Subcutaneous abdominal adipose tissue (tissue), 5 donors: ENCODE measurements around the gene WTIP.
"Not testable (repeated sequence)": the region's sequence is repeated elsewhere in the genome, so short reads cannot be mapped to it uniquely, and the experiment has no call there.

Experiments used
- H3K27ac ChIP-seq: one replicate; pipeline ENCODE4 v1.7.0; 2013; ENCODE audit warnings: low read depth, mild to moderate bottlenecking, inconsistent platforms, low read length, moderate library complexity
- H3K27me3 ChIP-seq, 5 donors: one replicate each; pipeline ENCODE4 v1.7.0; 2013; ENCODE audit warnings: low read length in 5 of 5, inconsistent platforms in 1 of 5; ENCODE audit not compliant: control insufficient read depth in 5 of 5, insufficient read depth in 4 of 5
- H3K36me3 ChIP-seq, 5 donors: one replicate each; pipeline ENCODE4 v1.7.0; 2013; ENCODE audit warnings: low read length in 5 of 5; ENCODE audit not compliant: control insufficient read depth in 5 of 5, insufficient read depth in 5 of 5
- H3K4me1 ChIP-seq, 5 donors: one replicate each; pipeline ENCODE4 v1.7.0; 2013; ENCODE audit warnings: low read length in 5 of 5, mild to moderate bottlenecking in 3 of 5, moderate library complexity in 1 of 5; ENCODE audit not compliant: control insufficient read depth in 5 of 5, insufficient read depth in 5 of 5
- H3K4me3 ChIP-seq, 5 donors: one replicate each; pipeline ENCODE4 v1.7.0; 2013; ENCODE audit warnings: low read length in 5 of 5, low read depth in 1 of 5
- H3K9ac ChIP-seq, 5 donors: one replicate each; pipeline ENCODE4 v1.7.0; 2013; ENCODE audit warnings: low read length in 5 of 5, mild to moderate bottlenecking in 4 of 5, moderate library complexity in 3 of 5
- H3K9me3 ChIP-seq, 5 donors: one replicate each; pipeline ENCODE4 v1.7.0; 2013; ENCODE audit warnings: low read length in 5 of 5; ENCODE audit not compliant: control insufficient read depth in 5 of 5
- donor health status: healthy.
- donor health status: healthy.
- donor health status: healthy.
- donor health status: healthy.
- donor health status: healthy.

The WTIP gene

DNA sequence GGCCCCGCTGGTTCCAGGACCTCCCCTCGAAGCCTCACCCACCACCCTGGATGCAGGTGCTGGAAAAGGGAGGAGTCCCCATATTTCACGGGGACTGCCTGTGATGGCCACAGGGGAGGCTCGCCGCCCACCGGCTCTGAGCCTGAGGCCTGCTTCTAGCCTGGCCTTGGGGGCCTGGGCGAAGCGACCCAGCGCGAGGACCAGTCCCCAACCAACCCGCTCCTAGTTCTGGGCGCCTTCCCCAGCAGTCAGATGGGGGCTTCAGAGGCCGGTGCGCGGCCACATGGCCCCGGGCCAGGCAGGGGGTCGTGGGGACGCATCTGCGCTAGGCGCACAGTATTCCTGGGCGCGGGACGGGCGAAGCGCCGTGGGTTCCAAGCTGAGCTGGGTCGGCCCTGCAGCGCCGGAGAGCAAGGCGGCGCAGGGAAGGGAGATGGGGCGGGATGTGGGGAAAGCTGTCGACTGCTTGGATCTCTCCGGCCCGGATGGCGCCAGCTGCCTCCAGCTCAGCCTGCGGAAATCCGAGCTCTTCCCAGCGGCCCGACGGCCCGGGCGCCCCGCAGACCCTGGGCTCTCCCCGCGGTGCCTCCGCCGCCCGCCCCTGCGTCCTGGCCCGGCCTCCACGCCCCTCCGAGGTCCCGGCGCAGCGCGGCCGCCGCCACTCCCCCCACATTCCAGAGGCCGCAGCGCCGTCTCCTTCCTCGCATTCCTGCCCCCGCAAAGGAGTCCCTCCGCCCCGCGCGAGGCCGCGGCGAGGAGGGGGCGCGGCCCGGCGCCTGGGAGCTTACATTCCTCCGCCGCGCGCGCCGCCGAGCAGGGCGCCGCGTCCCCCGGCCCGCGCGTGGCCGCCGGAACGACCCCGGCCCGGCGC lies at the start of gene WTIP:
Gene WTIP, plus strand, starts transcription at position 788 of the 871 bp plus-strand sequence. CDS start 217 bp downstream, outside the sequence.
- H3K4me3 ChIP-seq: peak within 1 kb of the TSS in 4 of 5 donors; percentile 73 to 80 (median 78)
- H3K27ac ChIP-seq: peak within 1 kb of the TSS; percentile 69
- H3K4me1 ChIP-seq: peaks cover 0 to 36% (median 27%) of the 10 kb centered on the region in 5 donors
- H3K9me3 ChIP-seq: no peaks in the 10 kb centered on the region
- no peaks in the 10 kb centered on the region for H3K36me3 ChIP-seq
- peak within 1 kb of the TSS in 4 of 5 donors; percentile 32 to 77 (median 70) for H3K9ac ChIP-seq
- no peaks in the 10 kb centered on the region for H3K27me3 ChIP-seq

- Histone ChIP-seq H3K4me1 (peaks cover 12 to 69% (median 53%) of the 10 kb centered on the region in 5 donors), H3K9ac (peak overlapping the region in 3 of 5 donors; percentile 47 to 95 (median 70)), H3K36me3 (peaks cover 5 to 40% (median 22%) of the 10 kb centered on the region in 5 donors), H3K9me3 (no peaks in the 10 kb centered on the region), H3K4me3 (peak overlapping the region in 1 of 5 donors; percentile 8), H3K27me3 (peaks cover 0 to 3% (median 0%) of the 10 kb centered on the region in 5 donors), H3K27ac (peak overlapping the region; percentile 97)
Measured at GRCh38 chr19:34432797-34433196, 48.8 kb upstream of the WTIP start.

DNA sequence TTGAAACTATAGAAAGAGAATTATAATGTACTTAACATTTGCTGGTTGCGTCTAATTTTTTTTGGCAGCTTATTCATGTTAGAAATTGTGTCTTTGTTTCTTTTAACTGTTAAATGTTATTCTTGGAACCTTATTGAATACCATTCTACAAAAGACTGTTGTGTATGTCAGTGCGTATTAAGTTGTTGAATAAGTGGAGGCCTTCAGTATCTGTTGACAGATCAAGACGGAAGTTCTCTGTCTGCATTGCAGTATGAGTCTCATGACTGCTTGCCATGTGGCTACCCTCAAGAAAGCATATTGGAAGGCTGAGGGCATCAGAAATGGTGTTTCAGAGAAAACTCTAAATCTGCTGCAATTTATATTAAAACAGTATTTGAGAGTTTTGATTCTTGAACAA lies 44.8 kb upstream of the WTIP start:
- H3K4me3 ChIP-seq: no peak overlapping the region
- no peak overlapping the region for H3K27ac ChIP-seq
- H3K9ac ChIP-seq: no peak overlapping the region
- H3K27me3 ChIP-seq: peaks cover 0 to 3% (median 0%) of the 10 kb centered on the region in 5 donors
- H3K36me3 ChIP-seq: peaks cover 9 to 68% (median 40%) of the 10 kb centered on the region in 5 donors
- H3K4me1 ChIP-seq: peaks cover 4 to 38% (median 28%) of the 10 kb centered on the region in 5 donors
- no peaks in the 10 kb centered on the region for H3K9me3 ChIP-seq

DNA sequence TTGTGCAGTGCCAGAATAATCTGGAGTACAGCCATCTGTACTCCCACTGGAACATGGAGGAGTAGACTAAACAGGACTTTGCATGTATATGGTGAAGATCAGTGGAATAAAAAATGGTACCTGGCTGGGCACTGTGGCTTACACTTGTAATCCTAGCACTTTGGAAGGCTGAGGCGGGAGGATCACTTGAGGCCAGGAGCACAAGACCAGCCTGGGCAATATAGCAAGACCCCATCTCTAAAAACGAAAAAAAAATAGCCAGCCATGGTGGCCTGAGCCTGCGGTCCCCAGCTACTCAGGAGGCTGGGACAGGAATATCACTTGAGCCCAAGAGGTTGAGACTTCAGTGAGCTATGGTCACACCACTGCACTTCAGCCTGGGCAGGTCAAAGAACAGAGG lies 33.4 kb upstream of the WTIP start:
- Histone ChIP-seq H3K27me3 (no peaks in the 10 kb centered on the region), H3K4me3 (no peak overlapping the region), H3K36me3 (peaks cover 53 to 92% (median 83%) of the 10 kb centered on the region in 5 donors), H3K4me1 (peaks cover 0 to 8% (median 0%) of the 10 kb centered on the region in 5 donors), H3K27ac (no peak overlapping the region), H3K9ac (no peak overlapping the region), H3K9me3 (no peaks in the 10 kb centered on the region)

DNA sequence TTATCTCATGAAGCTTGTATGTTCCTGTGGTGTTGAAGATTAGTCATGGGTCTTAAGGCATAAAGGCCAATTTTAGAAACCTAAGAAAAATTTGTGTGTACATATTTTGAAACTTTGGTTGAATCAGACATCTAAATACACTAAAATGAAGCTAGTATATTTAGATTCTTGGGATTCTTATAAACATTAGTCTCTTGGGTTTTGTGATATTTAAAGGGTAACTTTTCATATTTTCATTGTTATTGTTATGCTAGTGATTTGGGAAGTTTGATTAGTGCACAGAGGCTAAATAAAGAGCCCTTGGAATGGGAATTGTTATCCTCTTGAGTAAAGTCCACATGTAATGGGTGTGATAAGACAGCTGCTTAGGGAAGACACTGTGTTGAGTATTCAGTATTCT lies 28.8 kb upstream of the WTIP start:
- Histone ChIP-seq H3K27me3 (no peaks in the 10 kb centered on the region), H3K4me1 (peaks cover 0 to 9% (median 0%) of the 10 kb centered on the region in 5 donors), H3K36me3 (peaks cover 52 to 86% (median 75%) of the 10 kb centered on the region in 5 donors), H3K9me3 (no peaks in the 10 kb centered on the region), H3K4me3 (no peak overlapping the region), H3K9ac (peak overlapping the region in 1 of 5 donors; percentile 24), H3K27ac (no peak overlapping the region)

DNA sequence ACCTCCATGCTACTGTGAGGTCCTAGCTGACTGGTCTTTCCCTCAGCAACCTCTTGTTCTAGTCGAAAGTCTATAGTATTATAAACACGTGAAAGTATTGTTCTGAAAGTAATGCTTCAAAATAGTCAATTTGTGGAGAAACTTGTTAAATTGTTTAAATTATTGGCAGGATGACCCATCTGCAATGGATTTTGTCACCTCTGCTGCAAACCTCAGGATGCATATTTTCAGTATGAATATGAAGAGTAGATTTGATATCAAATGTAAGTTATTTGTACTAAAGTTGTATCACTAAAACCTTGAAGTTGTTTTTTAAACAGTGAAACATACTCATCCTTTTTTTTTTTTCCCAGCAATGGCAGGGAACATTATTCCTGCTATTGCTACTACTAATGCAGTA lies 27.5 kb upstream of the WTIP start:
- Histone ChIP-seq H3K9me3 (no peaks in the 10 kb centered on the region), H3K4me1 (peaks cover 0 to 5% (median 0%) of the 10 kb centered on the region in 5 donors), H3K27ac (no peak overlapping the region), H3K4me3 (no peak overlapping the region), H3K36me3 (peaks cover 53 to 84% (median 73%) of the 10 kb centered on the region in 5 donors), H3K9ac (no peak overlapping the region), H3K27me3 (no peaks in the 10 kb centered on the region)

- H3K36me3 ChIP-seq: peaks cover 56 to 85% (median 75%) of the 10 kb centered on the region in 5 donors
- H3K4me1 ChIP-seq: peaks cover 0 to 5% (median 0%) of the 10 kb centered on the region in 5 donors
- no peaks in the 10 kb centered on the region for H3K9me3 ChIP-seq
- H3K27me3 ChIP-seq: no peaks in the 10 kb centered on the region
- H3K4me3 ChIP-seq: no peak overlapping the region
- H3K27ac ChIP-seq: no peak overlapping the region
- H3K9ac ChIP-seq: no peak overlapping the region
Measured at GRCh38 chr19:34454685-34455084, 26.9 kb upstream of the WTIP start.

GRCh38 chr19:34455783-34456480 lies 25.6 kb upstream of the WTIP start:
- peaks cover 60 to 85% (median 75%) of the 10 kb centered on the region in 5 donors for H3K36me3 ChIP-seq

GRCh38 chr19:34457446-34457845 lies 24.1 kb upstream of the WTIP start:
- Histone ChIP-seq H3K27ac (no peak overlapping the region), H3K36me3 (peaks cover 66 to 87% (median 77%) of the 10 kb centered on the region in 5 donors), H3K4me3 (no peak overlapping the region), H3K9ac (no peak overlapping the region), H3K9me3 (no peaks in the 10 kb centered on the region), H3K27me3 (no peaks in the 10 kb centered on the region), H3K4me1 (peaks cover 6 to 19% (median 14%) of the 10 kb centered on the region in 5 donors)

More at GRCh38 chr19:34455783-34456480, 25.6 kb upstream of the WTIP start:
- H3K9ac ChIP-seq, H3K27ac ChIP-seq, H3K9me3 ChIP-seq, H3K4me1 ChIP-seq, H3K27me3 ChIP-seq, H3K4me3 ChIP-seq: not testable (repeated sequence)
